ENCODE measurements around the gene NEURL1B. TPM values are rescaled to one million over a fixed set of nuclear protein-coding genes. Genes with fewer than 3 reads are reported as not detected.

NEURL1B gene
- polyA plus RNA-seq, 2 of the 4 experiments (the other 2 are of a cell fraction): 0.89 to 2.1 TPM

- TF ChIP-seq NPAS2 (CRISPR knock-in tag; IDR thresholded peaks at IDR 0.05; ENCODE audit: borderline replicate concordance) (no peak), HEYL (CRISPR knock-in tag; IDR thresholded peaks at IDR 0.05) (peak; percentile 94; the same call in 1 of the 2 replicates), PHF8 (IDR thresholded peaks at IDR 0.05; ENCODE audit: borderline replicate concordance, low read depth) (no peak), NR3C1 (IDR thresholded peaks at IDR 0.05) (no peak)
Observed at GRCh38 chr5:172715421-172715780, 74.3 kb downstream of the NEURL1B start (continued).

GRCh38 chr5:172715931-172716682 lies 75.0 kb downstream of the NEURL1B start:
- no peak for FAIRE-seq
- H3K4me2 ChIP-seq: peak overlapping the region; percentile 65
- POLR2A ChIA-PET: interaction anchor here (0.7 to 1.6 kb wide), 8 partner anchors 45 to 243 kb away, joined by 3 to 22 read pairs (median 4); partner anchors contain the start of genes DUSP1 and RPL26L1
- peak; percentile 46 to 71 for DNase-seq (ENCODE audit: low read depth in 1 of 2, low spot score in 1 of 2)
- H3K27ac ChIP-seq: peak overlapping the region; percentile 98
- TF ChIP-seq POLR2A (IDR thresholded peaks at IDR 0.05; ENCODE audit: low read length): no peak
- 0 out of 2 replicates have a peak, but pooled peaks have one; percentile 14 for TF ChIP-seq FOSB (CRISPR knock-in tag; IDR thresholded peaks at IDR 0.05)
- peak; percentile 8; the same call in 1 of the 2 replicates for TF ChIP-seq ZSCAN20 (CRISPR knock-in tag; IDR thresholded peaks at IDR 0.05)
- peak; percentile 77; the same call in 1 of the 2 replicates for TF ChIP-seq HOXA7 (CRISPR knock-in tag; IDR thresholded peaks at IDR 0.05)
- TF ChIP-seq JUN (IDR thresholded peaks at IDR 0.05): no peak
- peak; percentile 81 for TF ChIP-seq HOXB13 (CRISPR knock-in tag; IDR thresholded peaks at IDR 0.05; ENCODE audit: low read depth)
- 0 out of 2 replicates have a peak, but pooled peaks have one; percentile 61 for TF ChIP-seq HOXB5 (CRISPR knock-in tag; IDR thresholded peaks at IDR 0.05)
- TF ChIP-seq RFX5 (IDR thresholded peaks at IDR 0.05): no peak
- 0 out of 2 replicates have a peak, but pooled peaks have one; percentile 11 for TF ChIP-seq FOXS1 (CRISPR knock-in tag; IDR thresholded peaks at IDR 0.05)
- TF ChIP-seq RCOR1 (IDR thresholded peaks at IDR 0.05; ENCODE audit: low read depth, low read length): no peak
- peak; percentile 39 for TF ChIP-seq ATOH8 (CRISPR knock-in tag; IDR thresholded peaks at IDR 0.05; ENCODE audit: low read depth)
- TF ChIP-seq HEYL (CRISPR knock-in tag; IDR thresholded peaks at IDR 0.05): 0 out of 2 replicates have a peak, but pooled peaks have one; percentile 11
- H3K9me3 ChIP-seq: no peaks in the 10 kb centered on the region
- CTCF ChIA-PET: interaction anchor here (1.0 to 2.6 kb wide), 48 partner anchors 9 to 352 kb away, joined by 3 to 106 read pairs (median 8); partner anchors contain the start of gene DUSP1
- H3K4me3 ChIP-seq: no peak overlapping the region
- peaks cover 45% of the 10 kb centered on the region for H3K4me1 ChIP-seq
- peak; percentile 45 to 58 for ATAC-seq
- 72% methylated on average over 11 of the region's 13 CpGs for WGBS (ENCODE audit: missing lambda C conversion rate)

- ChIA-PET POLR2A (interaction anchor here (0.7 to 1.6 kb wide), 8 partner anchors 44 to 242 kb away, joined by 3 to 22 read pairs (median 4); partner anchors contain the start of genes DUSP1 and RPL26L1), CTCF (interaction anchor here (0.6 to 2.6 kb wide), 61 partner anchors 8 to 958 kb away, joined by 3 to 106 read pairs (median 5); partner anchors contain the start of genes DUSP1 and RPL26L1)
- H3K4me3 ChIP-seq: no peak overlapping the region
- H3K4me1 ChIP-seq: peaks cover 45% of the 10 kb centered on the region
- ATAC-seq (peak; percentile 47 to 68), DNase-seq (ENCODE audit: low read depth in 1 of 2, low spot score in 1 of 2) (peak; percentile 75 to 89), FAIRE-seq (no peak)
- 6% methylated on average over 20 of the region's 20 CpGs for WGBS (ENCODE audit: missing lambda C conversion rate)
- peak overlapping the region; percentile 98 for H3K27ac ChIP-seq
- H3K4me2 ChIP-seq: peak overlapping the region; percentile 65
- H3K9me3 ChIP-seq: no peaks in the 10 kb centered on the region
- TF ChIP-seq NR3C1 (IDR thresholded peaks at IDR 0.05): no peak
- TF ChIP-seq PHF8 (IDR thresholded peaks at IDR 0.05; ENCODE audit: borderline replicate concordance, low read depth): no peak
- no peak for TF ChIP-seq GATA3 (IDR thresholded peaks at IDR 0.05; ENCODE audit: borderline replicate concordance)
- TF ChIP-seq POLR2A (IDR thresholded peaks at IDR 0.05; ENCODE audit: low read length): no peak
- TF ChIP-seq POLR2AphosphoS2 (conservative IDR thresholded peaks at IDR 0.05; ENCODE audit: low read length): no peak
- TF ChIP-seq RFX5 (IDR thresholded peaks at IDR 0.05): no peak
- no peak for TF ChIP-seq TP53 (CRISPR knock-in tag; IDR thresholded peaks at IDR 0.05)
- no peak for TF ChIP-seq RNF2 (IDR thresholded peaks at IDR 0.05; ENCODE audit: borderline replicate concordance, low read depth)
- TF ChIP-seq HOXB5 (CRISPR knock-in tag; IDR thresholded peaks at IDR 0.05): peak; percentile 85
- TF ChIP-seq ATOH8 (CRISPR knock-in tag; IDR thresholded peaks at IDR 0.05; ENCODE audit: low read depth): peak; percentile 91
- no peak; the same call in 1 of the 2 replicates for TF ChIP-seq MYC (IDR thresholded peaks at IDR 0.05; ENCODE audit: borderline replicate concordance, low read length)
- TF ChIP-seq E2F6 (IDR thresholded peaks at IDR 0.05; ENCODE audit: borderline replicate concordance, low read depth): no peak
- peak; percentile 96 to 97 for TF ChIP-seq RAD21 (conservative IDR thresholded peaks at IDR 0.05 in 1 of 2, IDR thresholded peaks at IDR 0.05 in 1 of 2)
- peak; percentile 89 for TF ChIP-seq ZSCAN20 (CRISPR knock-in tag; IDR thresholded peaks at IDR 0.05)
- peak; percentile 66; the same call in 1 of the 2 replicates for TF ChIP-seq EHF (CRISPR knock-in tag; IDR thresholded peaks at IDR 0.05)
- no peak for TF ChIP-seq CHD4 (IDR thresholded peaks at IDR 0.05; ENCODE audit: borderline replicate concordance)
- no peak for TF ChIP-seq BCL3 (IDR thresholded peaks at IDR 0.05)
- TF ChIP-seq FOSB (CRISPR knock-in tag; IDR thresholded peaks at IDR 0.05): peak; percentile 62; the same call in 1 of the 2 replicates
- TF ChIP-seq SREBF2 (IDR thresholded peaks at IDR 0.05): no peak
- no peak for TF ChIP-seq NPAS2 (CRISPR knock-in tag; IDR thresholded peaks at IDR 0.05; ENCODE audit: borderline replicate concordance)
- peak; percentile 60; the same call in 1 of the 2 replicates for TF ChIP-seq MAX (IDR thresholded peaks at IDR 0.05)
- TF ChIP-seq HEYL (CRISPR knock-in tag; IDR thresholded peaks at IDR 0.05): 0 out of 2 replicates have a peak, but pooled peaks have one; percentile 57
Observed at GRCh38 chr5:172716796-172717313, 75.8 kb downstream of the NEURL1B start.

All from A549 (cell line).